Choroid plexus epithelial cell (primary cell): ENCODE data around the gene MAP7D2.
"Not testable (repeated sequence)": the region's sequence is repeated elsewhere in the genome, so short reads cannot be mapped to it uniquely, and the experiment has no call there.

ENCODE experiments used
- DNase-seq: peaks from one replicate; pipeline ENCODE4 v3.0.0-alpha.2; 2010; ENCODE audit warnings: low read depth
- H3K4me3 ChIP-seq: 2 replicates; pipeline ENCODE4 v1.5.1; 2011; ENCODE audit warnings: low read depth, mild to moderate bottlenecking, control low read depth, low read length, moderate library complexity
- TF ChIP-seq, protein P1 (sequence below): conservative IDR thresholded peaks from 2 replicates; pipeline ENCODE4 v1.5.1; 2011; ENCODE audit warnings: low read depth, mild to moderate bottlenecking, control low read depth, inconsistent platforms, low read length, moderate library complexity

Gene MAP7D2

DNA sequence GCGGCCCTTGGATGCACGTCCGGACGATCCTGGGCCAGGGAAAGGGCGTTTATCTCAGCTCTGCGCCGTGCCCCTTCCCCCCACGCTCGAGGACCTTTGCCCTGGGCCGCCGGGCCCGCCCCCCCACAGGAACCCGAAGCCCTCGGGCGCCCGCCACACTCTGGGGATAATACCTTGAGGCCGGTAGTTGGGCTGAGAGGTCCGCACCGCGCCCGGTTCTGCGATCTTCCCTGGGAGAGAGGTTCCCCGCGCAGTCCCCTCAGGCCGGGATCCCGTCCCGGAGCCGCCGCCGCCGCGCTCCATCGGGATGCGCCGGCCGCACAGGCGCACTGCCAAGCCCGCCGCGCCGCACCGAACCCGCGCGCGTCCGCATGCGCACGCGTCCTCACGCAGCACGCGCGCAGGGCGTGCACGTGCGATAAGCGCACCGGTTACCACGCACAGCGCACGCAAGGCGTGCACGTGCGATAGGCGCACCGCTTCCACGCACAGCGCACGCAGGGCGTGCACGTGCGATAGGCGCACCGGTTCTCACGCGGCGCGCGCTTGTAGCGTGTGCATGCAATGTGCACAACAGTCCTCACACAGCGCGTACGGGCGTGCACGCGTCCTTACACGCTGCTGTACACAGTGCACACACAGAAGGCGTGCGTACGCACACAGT lies at the start of gene MAP7D2:
Gene MAP7D2 (minus strand): TSS at position 331 of the 664 bp plus-strand sequence. CDS start 28 bp downstream, at position 303.
- peak within 1 kb of the TSS; percentile 36 for H3K4me3 ChIP-seq
- TF ChIP-seq, protein P1, sequence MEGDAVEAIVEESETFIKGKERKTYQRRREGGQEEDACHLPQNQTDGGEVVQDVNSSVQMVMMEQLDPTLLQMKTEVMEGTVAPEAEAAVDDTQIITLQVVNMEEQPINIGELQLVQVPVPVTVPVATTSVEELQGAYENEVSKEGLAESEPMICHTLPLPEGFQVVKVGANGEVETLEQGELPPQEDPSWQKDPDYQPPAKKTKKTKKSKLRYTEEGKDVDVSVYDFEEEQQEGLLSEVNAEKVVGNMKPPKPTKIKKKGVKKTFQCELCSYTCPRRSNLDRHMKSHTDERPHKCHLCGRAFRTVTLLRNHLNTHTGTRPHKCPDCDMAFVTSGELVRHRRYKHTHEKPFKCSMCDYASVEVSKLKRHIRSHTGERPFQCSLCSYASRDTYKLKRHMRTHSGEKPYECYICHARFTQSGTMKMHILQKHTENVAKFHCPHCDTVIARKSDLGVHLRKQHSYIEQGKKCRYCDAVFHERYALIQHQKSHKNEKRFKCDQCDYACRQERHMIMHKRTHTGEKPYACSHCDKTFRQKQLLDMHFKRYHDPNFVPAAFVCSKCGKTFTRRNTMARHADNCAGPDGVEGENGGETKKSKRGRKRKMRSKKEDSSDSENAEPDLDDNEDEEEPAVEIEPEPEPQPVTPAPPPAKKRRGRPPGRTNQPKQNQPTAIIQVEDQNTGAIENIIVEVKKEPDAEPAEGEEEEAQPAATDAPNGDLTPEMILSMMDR = no peak
- DNase-seq = no peak

DNA sequence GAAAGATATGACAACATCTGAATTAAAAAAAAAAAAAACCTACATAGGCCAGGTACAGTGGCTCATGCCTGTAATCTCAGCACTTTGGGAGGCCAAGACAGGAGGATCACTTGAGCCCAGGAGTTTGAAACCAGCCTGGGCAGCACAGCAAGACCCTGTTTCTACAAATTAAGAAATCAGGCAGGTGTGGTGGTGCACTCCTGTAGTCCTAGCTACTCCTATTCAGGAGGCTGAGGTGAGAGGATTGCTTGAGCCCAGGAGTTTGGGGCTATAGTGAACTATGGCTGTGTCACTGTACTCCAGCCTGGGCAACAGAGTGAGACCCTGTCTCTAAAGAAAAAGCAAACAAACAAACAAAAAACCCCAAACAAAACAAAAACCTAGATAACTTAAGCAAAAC lies 45.8 kb upstream of the MAP7D2 start:
- not testable (repeated sequence) for DNase-seq

DNA sequence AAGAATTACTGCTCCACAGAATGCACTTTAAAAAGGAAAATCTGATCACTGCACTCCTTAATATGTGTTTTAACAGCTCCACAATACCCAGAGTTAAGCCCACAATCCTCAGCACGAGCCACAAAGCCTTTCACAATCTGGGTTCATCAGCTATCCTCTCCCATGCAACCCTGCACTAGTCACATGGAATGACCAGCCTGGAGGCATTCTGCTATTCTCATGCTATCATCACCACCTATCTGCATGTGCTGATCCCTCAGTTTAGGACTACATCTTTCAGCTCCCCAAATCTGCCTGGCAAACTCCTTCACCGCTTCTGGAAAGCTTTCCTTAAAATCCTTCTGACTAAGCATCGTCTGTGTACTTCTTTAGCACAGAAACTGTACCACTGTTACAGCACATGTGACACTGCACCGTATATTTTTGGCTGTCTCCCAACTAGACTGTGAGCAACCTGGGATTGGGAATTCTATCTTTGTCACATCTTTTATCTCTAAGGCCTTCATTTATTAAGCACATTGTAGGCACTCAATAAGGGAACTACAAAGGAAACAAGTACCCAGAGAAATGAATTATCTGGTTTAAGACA lies 43.2 kb upstream of the MAP7D2 start:
- DNase-seq = no peak
- TF ChIP-seq, protein P1 = no peak
- H3K4me3 ChIP-seq = no peak overlapping the region

More for the DNA sequence above, 45.8 kb upstream of the MAP7D2 start:
- not testable (repeated sequence) for H3K4me3 ChIP-seq

DNA sequence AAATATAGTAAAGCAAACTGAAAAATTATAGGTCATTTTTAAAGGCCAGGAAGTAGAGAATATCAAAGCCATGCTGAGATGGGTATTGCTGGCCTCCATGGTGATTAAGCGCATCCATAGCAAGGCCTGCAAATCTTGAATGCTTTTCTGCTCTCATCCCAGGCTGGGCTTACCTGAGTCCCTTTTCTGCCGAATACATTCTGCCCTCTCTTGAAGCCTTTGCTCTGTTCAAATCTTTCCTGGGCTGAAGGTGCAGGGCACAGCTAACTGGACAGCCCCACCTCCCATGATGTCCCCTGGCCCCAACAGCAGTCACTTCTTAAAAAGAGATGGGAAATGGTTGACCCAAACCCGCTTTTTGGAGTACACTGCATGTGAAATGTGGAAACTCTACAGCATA lies 35.0 kb upstream of the MAP7D2 start:
- TF ChIP-seq, protein P1 = no peak
- DNase-seq = no peak
- no peak overlapping the region for H3K4me3 ChIP-seq

DNA sequence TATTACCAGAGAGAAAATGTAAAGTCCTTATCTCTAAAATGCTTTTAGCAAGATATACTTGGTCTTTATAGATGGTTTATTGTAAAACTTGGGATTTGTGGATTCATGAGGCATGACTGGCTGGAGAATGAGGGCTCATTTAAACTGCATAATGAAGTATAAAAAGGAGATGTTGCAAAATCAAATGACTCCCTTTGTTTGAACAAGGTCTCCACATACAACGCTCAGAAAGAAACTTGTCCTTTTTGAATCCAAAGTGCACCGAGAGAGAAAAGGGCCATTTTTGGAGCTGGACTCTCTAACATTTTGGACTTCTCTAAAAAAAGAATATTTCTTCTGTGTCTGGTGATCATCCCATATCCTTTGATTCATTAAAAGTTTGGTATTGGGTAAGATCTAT lies 32.6 kb upstream of the MAP7D2 start:
- TF ChIP-seq, protein P1 = no peak
- H3K4me3 ChIP-seq = no peak overlapping the region
- DNase-seq = no peak

DNA sequence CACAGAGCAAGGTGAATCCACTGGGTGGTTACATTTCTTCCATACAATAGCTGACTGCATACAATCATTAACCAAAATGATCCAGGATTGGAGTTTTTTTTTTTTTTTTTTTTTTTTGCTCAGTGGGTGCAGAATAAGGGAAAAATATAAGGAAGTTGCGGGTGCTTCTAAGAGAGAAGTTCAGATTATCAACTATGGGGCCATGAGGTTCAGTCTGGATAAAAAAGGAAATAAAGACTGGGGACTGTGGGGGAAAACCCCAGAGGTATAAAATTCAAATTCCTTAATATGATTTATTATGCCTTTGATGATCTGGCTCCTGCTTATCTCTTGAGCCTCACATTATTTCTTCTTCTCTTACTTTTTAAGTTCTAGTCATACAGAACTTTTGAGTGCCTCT lies 30.9 kb upstream of the MAP7D2 start:
- DNase-seq = no peak
- no peak overlapping the region for H3K4me3 ChIP-seq
- TF ChIP-seq, protein P1 = no peak

DNA sequence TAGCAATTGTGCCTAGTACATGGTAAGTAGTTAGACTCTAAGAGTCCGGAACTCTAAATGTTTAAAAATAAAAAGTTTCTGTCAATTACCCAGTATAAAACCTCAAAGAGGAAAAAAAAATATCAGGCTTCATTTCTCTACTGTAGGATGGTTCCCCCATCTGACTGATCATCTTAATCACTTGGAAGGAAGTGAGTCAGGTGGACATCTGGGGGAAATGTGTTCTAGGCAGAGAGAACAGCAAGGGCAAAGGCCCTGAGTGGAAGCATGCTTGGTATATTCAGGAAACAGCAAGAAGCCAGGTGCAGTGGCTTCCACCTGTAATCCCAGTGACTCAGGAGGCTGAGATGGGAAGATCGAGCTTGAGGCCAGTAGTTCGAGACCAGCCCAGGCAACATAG lies 27.8 kb upstream of the MAP7D2 start:
- peak; percentile 40 for DNase-seq
- TF ChIP-seq, protein P1 = no peak
- no peak overlapping the region for H3K4me3 ChIP-seq
